Inferior parietal cortex (tissue), 1 donor: Measurements from ENCODE around the gene GNAQ.
"Not testable (repeated sequence)": the region's sequence is repeated elsewhere in the genome, so short reads cannot be mapped to it uniquely, and the experiment has no call there.

ENCODE experiments used
- DNase-seq: peaks from one replicate; pipeline ENCODE4 v3.0.0-alpha.2; 2016; ENCODE audit errors: extremely low spot score

GNAQ gene

DNA sequence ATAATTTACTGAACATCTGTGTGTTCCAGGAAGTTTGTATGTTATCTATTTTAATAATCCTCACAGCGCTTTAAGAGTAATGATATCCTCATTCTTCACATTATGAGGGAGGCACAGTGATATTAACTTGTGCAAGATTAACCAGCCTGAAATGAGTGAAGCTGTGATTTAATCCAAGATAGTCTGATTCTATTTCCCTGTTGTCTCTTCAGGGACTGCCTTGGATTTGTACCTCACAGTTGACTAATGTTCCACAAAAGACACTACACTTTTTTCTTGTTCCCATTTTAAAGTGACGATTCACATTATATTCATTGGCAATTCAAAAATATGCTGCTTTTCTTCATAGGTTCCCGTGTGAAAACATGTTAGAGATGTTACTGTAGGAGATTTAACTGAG, 258.2 kb downstream of the GNAQ start:
- no peak for DNase-seq

DNA sequence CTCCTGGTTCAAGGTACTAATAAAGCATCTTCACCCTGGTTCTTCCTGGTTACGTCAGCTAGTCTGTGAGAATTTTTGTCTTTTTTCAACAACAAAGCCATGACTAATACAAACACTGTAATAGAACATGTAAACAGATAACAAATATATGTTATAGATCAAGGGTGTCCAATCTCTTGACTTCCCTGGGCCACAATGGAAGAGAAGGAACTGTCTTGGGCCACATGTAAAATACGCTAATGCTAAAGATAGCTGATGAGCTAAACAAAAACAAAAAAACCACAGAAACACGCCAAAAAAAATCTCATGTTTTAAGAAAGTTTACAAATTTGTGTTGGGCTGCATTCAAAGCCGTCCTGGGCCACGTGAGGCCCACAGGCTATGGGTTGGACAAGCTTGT, 259.0 kb downstream of the GNAQ start:
- no peak for DNase-seq

DNA sequence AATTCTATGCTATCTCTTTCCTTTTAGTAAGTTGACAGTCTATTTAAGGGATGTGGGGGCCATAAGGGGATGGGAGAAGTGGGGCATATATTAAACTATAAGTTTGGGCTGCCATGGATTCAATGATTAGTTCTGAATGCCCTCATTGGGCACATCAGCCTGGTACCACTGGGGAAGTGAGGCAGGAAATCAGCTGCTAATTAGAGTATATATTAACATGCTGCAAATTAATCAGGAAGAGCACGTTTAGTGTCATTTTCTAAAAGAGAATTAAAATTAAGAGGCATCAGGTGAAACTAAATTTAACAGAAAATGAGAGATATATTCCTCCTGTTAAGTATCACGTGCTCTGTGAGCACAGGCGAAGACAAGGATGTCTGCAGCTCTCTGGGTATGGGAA, 260.4 kb downstream of the GNAQ start:
- DNase-seq = no peak

DNA sequence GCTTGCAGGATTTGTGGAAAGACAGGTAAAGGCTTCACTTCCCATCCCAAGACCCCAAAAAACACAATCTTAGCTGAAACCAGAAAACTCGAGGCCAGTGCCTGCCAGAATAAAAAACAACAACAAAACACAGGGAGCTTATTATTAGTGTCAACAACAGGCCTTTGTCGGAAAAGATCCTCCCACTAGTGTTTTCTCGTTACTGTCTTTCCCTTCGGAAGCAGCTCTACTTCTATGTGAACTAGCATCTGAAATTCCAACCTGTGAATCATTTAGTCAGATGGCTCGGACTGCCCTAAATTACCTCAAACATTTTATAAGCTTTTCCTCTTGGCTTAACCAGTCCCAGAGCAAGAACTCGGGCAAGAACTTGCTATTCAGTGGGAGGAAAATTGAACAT, 261.3 kb downstream of the GNAQ start:
- peak; percentile 75 for DNase-seq

DNA sequence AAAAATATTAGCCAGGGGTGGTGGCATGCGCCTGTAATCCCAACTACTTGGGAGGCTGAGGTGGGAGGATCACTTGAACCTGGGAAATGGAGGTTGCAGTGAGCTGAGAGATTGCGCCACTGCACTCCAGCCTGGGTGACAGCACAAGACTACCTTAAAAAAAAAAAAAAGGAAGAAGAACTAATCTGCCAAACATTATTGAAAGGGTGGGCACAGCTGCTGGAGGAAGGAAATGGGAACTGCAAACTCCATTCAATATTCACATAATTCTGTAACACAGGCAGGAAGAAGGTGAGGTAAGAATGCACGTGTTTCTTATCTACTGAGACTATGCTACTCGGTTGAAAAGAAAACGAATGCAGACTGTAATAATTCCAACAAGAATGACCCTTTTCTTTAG, 262.4 kb downstream of the GNAQ start:
- DNase-seq = no peak

DNA sequence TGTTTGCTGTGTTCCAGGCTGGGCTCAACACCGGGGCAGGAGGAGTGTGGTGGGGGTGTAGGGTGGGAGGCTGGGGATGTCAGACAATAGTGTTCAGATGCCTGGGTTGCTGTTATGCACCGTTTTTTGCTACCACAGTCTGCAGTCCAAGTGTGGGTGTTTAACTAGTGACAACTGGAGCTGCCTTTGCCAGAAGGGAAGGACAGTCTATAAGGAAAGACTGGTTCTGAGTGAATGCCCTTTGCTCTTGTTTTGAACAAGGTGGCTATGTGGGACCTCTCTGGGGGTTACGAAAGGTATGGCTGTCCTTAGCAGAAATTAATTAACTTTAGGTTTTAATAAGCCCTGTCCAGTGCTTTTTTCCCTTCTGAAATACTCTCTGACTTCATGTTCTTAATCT, 265.0 kb downstream of the GNAQ start:
- no peak for DNase-seq

DNA sequence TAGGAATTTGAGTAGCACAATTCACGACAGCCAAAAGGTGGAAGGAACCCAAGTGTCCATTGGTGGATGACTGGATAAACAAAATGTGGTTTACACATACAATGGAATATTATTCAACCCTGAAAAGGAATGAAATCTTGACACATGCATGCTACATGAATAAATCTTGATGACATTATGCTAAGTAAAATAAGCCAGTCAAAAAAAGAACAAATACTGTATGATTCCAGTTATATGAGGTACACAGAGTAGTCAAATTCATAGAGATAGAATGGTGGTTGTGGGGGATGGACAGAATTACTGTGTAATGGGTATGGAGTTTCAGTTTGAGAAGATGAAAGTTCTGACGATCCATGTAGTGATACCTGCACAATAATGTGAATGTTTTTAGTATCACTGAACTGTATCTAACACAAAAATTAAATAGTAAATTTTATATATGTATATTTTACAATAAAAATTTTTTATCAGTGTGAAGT, 265.8 kb downstream of the GNAQ start:
- no peak for DNase-seq

DNA sequence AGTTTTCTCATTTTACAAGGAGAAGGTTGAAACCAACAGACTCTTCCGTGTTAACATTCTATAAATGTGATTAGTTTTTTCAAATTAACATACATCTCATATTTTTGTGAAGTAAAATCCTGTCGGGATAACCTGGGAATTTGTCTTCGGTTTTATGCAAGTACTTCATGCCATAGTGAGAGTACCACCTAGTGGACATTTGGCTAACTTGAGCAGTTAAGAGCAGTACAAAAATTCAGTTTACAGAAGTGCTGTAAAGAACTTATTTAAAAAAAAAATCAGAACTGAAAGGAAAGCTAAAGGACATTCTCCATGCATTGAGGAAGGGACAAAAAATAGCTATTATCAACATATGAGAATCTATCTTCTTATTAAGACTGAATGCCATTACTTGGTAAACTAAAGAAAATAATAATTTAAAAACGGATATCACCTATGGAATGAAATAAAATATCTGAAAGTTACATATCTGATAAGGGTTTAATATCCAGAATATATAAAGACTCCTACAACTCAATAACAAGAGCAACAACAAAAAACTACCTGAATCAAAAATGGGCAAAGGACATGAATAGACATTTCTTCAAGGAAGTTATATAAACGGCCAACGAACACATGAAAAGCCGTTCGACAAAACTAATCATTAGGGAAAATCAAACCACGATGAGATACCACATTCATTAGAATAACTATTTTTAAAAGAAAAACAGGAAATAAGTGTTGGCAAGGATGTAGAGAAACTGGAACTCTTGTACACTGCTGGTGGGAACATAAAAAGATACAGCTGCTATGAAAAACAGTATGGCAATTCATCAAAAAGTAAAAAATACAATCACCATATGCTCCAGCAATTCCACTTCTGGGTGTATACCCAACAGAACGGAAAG, 266.5 kb downstream of the GNAQ start:
- no peak for DNase-seq

DNA sequence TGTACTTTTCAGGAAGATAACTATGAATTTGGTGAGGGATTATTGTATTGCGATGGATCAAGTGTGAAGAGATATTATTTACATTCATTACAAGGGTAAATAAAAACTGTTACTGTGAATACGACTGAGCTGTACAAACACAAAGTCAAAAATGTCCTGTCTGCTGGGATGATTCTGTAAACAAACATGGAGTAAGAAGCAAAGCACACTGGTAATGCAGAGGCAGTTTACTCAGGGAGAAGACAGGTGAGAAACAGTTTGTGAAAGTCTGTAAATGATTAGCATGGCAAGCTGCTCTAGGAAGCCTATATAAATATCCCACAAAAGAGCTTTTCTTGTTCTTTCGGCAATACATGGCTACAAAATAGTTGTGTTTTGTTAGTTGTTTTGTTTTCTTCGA, 268.0 kb downstream of the GNAQ start:
- DNase-seq = no peak

DNA sequence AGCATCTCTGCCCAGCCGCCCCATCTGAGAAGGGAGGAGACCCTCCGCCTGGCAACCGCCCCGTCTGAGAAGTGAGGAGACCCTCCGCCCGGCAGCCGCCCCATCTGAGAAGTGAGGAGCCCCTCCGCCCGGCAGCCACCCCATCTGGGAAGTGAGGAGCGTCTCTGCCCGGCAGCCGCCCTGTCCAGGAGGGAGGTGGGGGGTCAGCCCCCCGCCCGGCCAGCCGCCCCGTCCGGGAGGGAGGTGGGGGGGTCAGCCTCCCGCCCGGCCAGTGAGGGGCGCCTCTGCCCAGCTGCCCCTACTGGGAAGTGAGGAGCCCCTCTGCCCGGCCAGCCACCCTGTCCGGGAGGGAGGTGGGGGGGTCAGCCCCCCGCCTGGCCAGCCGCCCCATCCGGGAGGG, 270.7 kb downstream of the GNAQ start:
- not testable (repeated sequence) for DNase-seq

DNA sequence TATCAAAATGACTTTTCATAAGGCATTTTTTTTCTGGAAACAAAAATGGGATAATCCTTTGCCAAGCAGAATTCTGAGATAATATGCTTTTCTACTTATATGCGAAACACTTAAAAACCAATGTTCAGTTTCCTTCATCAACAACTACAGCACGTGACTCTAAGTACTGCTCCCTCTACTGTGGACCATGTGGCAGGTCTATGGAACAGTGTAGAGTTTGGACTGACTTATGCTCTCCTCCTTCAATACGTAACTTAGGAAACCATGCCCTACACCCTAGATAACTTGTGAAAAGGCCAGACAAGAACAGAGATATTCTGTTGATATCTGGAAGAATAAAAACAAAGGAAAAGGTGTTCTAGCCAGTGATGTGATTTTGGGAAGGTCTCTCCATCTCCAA, 272.2 kb downstream of the GNAQ start:
- no peak for DNase-seq

DNA sequence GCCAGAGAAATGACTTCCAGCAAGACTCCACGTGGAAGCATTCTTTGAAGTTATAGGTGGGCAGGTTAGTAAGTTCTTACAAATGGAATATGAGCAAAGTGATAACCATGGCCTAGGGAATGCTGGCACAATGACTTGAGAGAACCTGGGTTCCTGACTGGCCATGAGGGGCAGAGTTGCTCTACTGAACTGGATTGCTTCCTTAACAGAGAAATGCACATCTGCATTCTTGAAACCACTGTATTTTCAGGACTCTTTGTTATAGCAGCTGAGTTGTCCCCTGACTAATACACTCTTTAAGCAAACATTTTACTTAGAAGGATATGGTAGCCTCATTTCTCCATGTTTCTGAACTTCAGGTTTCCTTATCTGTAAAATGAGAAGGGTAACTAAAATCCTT, 275.2 kb downstream of the GNAQ start:
- no peak for DNase-seq

DNA sequence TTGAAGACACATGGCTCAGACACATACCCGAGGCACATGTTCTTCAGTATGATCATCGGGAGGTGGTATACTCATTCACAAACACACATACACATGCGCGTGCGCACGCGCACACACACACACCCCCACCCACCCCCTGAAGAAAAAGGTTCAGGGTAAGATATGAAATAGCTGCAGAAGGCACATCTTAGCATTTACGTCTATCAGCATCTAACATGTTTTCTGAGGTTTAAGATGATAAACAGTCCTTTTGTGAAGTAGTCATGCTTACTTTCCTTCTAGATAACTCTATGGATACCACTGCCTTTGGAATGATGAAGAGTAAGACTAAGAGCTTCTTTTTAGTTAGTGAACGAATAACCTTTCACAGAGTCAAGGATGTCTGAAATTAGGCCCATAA, 278.4 kb downstream of the GNAQ start:
- no peak for DNase-seq

DNA sequence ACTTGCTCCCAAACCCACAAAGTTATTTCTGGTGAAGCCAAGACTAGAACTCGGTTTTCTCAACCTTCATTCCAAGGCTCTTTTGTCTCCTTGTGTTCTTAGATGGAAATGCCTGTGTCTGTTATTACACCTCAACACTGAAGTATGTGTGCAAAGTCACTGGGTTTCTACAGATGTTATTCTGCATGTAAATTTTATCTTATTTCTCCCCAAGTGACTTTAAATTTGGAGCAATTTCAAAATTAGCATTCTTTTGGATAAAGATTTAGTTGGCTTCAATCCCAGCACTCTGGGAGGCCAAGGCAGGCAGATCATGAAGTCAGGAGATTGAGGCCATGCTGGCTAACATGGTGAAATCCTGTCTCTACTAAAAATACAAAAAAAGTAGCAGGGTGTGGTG, 279.1 kb downstream of the GNAQ start:
- DNase-seq = no peak

DNA sequence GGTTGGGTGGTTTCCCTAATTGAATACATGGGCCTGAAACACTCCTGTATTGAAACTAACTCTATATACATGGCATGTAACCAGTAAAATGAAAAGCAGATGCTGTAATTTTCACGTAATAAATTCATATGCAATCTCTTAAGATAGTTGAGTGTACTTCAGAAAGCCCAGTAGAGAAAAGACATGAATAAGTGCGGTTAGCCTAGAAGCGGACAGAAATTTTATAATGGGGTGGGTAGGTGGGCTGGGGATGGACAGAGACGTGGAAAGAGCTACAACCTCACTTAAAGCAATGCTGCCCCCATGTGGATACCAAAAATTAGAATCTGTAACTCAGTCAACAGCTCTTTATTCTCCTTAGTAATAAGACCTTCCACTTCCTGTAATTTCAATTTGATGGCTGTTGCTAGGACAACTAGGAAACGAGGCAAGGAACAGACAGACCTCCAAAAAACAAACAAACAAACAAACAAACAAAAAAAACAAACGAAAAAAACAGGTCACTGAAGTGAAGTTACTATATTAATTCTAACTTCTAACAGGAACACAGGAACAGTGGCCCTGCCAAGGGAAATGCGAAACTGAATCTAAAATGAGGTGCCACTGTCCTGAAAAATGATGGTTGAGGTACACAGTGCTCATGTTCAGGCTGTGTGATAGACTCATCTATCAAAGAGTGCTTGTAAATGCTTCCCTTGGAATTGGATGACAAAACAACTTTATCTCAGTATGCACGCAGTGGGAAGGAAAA, 280.1 kb downstream of the GNAQ start:
- peak; percentile 86 for DNase-seq

DNA sequence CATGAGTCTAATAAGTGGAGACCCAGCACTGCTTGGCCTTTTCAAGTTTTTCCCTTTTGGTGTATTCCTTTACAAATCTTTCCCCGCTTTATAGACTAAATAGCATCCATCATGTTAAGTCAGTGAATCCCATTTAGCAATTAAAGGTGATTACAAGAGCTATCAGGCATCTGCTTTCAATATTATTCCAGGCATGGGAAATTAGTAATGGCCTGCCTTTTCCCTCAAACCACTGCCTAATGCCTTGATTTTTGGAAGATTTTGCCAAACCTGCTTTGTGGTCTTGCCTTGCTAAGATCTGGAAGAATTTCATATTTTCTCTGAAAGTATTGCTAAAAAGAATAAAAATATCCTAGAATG, 280.6 kb downstream of the GNAQ start:
- no peak for DNase-seq

DNA sequence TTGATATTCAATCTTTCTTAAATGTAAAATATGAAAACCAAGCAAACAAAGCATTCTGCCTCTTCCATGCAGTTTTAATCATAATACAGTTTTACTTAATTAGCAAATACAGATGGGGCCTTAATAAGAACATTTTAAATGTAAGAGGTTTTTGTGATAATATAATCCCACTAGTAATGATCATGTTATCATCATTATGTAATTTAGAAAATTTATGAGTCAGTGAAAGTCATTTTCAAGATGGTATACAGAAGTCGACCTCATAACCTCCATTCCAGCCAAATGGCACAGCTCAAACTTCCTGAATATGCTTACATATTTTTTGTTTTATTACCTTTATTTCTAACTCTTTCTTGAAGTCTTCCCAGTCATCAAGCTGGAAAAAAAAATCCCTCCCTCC, 281.3 kb downstream of the GNAQ start:
- DNase-seq = no peak

DNA sequence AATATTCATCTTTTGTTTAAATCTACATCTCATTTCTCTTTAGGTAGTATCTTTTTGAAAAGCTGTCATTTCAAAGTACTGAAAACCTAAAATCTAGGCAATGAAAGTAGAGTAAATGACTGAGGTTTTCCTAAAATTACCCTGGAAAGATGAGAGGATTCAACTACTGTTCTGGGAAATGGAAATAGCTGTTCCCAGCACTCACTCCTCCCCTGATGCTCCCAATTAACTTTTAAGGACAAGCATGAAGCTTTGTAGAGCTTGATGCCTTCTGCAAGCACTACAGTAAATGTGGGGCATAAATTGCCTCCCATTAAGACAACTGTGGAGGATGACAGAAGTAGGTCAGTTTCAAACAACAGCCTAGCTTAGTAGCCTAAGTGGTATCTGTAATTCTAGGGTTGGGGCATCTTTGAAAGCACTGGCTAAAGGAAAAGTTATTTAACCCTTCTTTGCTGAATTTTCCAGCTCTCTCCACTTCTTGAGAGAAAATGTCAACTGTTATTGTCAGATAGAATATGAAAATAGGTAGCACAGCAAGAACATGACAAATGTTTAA, 283.3 kb downstream of the GNAQ start:
- no peak for DNase-seq

DNA sequence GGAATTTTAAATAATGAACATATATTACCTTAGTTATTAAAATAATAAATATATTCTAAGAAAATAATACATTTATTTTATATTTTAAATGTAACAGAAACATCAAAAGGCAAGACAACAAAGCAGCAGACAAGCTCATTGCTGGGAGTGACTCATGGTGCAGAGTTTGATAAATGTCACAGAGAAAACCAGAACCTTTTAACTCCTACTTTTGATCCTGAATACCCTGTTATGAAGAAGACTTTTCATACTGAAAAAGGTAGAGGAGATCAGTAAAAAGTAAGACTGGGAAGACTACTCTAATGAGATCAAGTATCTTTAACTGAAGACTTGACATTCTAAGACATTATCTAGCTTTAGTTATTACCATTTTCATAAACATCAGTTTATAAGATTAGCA, 284.4 kb downstream of the GNAQ start:
- DNase-seq = no peak

DNA sequence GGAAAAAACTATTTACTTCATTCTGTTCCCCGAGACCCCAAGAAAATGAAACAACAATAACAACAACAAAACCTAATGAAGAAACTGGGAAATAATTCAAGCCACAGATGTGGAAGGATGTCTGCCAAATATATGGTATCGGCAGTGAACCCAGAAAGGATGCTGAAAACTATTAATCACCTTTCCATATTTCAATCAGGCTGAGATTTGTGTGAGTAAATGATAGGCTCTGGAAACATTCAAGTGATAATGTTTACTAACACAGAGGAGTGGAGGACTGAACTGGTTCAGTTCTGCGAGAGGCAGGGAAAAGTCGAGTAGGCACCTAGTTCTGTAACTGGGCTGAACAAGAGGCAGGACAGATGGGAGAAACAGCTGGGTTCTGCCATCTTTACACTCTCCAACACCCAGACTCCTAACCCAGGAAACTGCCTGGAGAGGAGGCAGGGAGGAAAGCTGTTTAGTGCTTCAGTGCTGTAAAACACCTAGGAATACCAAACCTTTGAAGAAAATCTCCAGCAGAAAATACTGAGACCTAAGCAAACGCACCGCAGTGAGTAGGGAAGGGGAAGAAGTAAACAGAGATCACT, 286.7 kb downstream of the GNAQ start:
- no peak for DNase-seq

DNA sequence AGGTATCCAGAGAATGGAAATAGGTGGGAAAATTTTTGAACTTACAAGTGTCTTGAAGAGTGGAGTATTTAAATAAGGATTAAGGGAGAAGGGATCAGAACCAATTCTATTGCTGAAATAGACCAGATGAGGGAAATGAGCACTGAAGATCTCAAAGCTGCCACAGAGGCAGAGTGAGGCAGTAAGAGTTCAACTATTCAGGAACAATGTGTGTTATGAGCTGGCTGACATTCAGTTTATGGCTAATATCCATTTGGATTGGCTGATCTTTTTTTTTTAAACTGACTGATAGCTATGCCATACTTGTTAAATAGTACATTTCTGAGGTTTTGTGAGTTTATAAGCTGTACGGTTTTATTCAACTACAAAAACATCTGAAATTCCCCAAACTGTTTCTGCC, 288.2 kb downstream of the GNAQ start:
- no peak for DNase-seq

DNA sequence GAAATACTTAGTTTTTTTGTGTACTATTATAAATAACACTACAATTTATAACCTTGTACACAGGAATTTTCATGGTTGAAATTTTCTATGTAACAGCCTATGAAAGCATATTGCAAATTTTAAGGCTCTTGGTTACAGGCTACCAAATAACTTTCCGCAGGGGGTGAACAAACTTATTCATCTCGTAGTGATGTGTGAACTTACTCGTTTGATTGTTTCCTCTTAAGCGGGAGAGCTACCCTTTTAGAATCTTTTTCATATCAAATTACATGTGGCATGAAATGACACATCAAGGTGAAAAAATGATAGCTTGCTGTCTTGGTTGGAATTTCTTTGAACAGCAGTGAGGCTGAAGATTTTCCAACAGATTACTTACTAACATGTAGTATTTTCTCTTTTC, 292.7 kb downstream of the GNAQ start:
- no peak for DNase-seq

DNA sequence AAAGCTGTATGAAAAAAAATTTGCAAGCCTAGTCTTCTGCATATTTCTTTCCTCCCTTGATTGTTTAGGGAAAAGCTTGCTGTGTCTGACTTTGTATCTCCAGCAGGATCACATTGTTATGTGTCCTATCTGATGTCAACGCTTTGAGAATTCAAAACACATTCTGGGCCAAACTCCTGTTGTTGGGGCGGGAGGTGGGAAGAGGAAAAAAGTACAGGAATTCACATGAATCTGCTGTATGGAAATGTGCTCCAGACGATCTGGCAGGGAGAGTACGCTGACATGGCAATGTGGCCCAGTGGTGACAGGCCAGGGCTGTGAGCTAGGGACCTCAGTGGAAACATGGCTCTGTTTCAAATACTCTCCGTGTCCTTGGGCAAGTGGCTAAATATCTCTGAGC, 296.1 kb downstream of the GNAQ start:
- DNase-seq = no peak
